GM21390 (cell line): Measurements from ENCODE around the gene RHO.

Source experiments
- ATAC-seq: cut with Tn5 transposase; IDR thresholded peaks from one replicate; pipeline ENCODE4 v1.9.1; 2021; ENCODE audit not compliant: unreplicated experiment

The RHO gene

GRCh38 chr3:129558772-129559564 is 30.5 kb downstream of the RHO start:
- ATAC-seq, result no peak

- ATAC-seq, result no peak
Measured at GRCh38 chr3:129559565-129560079, 31.2 kb downstream of the RHO start.

DNA sequence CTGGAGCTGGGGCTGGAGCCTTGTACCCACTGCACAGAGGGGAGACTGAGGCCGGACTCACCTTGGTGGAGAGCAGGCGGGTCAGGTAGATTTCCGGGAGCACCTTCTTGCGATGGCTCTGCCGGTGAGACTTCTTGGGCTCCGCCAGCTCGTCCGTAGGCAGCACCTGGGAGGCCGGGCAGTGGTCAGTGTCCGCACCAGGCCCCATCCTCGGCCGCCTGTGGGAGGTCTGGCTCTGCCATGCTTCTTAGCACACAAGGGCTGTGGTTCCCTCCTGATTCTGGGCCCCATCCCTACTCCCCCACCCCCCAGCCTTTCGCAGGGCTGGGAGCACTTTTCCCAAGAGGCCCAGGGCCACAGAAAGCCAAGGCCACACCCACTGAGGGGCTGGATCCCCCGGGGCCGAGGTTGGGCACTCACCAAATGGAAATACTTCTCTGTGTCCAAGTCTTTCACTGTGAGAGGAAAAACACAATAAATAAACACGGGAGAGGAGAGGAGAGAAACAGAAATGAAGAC is 31.9 kb downstream of the RHO start:
- no peak for ATAC-seq

GRCh38 chr3:129560911-129561594 is 32.6 kb downstream of the RHO start:
- ATAC-seq, result no peak

GRCh38 chr3:129561619-129562248 is 33.3 kb downstream of the RHO start:
- no peak for ATAC-seq

DNA sequence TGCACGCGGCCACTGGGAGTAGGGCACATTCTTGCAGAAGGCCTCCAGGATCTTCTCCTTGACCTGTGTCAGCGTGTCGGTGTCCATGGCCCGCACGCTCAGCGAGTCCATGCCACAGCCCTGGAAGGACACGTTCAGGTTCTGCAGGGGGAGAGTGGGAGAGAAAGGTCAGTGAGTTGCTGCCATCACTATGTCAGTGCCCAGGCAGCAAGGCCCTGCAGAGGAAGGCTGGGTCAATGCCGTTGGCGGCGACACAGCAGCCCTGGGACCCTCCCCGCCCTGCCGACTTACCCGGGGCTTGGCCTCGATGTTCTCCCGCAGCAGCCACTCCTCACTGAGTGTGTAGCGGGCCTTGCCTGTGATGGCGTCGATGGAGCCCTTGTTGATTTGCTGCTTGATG is 34.4 kb downstream of the RHO start:
- ATAC-seq, result no peak

- ATAC-seq, result no peak
Measured at GRCh38 chr3:129563332-129563731, 34.9 kb downstream of the RHO start.

DNA sequence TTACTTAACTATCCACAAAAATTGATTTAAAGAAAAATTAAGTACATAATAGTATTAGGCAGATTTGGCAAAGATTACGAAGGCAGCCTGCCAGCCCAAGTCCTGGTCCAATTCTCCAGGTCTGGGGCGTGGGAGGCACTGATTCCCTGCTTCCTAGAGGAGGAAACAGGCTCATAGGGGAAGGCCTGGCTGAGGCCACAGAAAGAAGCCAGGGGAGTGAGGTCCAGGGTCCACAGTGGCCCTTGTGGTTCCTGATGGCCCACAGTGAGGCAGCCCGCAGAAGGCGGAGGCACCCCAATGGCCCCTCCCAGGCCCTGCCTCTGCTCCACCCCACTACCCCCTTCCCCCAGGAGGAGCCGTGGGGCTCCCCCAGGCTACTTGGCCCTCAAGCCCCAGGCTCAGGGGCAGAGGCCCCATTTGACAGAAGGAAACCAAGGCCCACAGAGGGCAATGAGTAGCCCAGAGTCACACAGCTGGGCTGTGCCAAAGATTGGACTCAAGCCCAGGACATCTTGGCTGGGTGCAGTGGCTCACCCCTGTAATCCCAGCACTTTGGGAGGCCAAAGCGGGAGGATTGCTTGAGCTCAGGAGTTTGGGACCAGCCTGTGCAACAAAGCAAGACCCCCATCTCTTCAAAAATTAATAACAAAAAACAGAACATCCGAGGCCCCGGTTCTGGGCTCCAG is 35.6 kb downstream of the RHO start:
- ATAC-seq, result no peak

GRCh38 chr3:129564981-129565644 is 36.7 kb downstream of the RHO start:
- no peak for ATAC-seq

DNA sequence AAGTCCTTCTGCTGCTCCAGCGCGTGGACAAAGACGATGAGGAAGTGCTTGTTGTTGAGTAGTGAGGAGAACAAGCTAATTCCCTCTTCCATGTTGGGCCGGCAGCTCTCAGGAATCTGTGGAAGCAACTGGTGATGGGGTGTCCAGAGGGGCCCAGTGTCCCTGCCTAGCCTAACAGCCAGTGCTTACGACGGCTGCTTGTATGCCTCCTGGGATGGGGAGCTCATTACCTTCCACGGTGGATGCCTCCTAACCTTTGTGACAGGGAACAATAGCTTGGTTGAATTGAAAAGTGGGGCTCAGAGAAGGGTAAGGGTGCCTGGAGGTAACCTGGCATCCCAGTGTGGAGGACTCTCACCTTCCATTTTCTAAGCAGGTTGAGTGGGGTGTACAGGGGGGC is 37.5 kb downstream of the RHO start:
- ATAC-seq, result no peak

GRCh38 chr3:129567176-129567705 is 38.8 kb downstream of the RHO start:
- no peak for ATAC-seq

DNA sequence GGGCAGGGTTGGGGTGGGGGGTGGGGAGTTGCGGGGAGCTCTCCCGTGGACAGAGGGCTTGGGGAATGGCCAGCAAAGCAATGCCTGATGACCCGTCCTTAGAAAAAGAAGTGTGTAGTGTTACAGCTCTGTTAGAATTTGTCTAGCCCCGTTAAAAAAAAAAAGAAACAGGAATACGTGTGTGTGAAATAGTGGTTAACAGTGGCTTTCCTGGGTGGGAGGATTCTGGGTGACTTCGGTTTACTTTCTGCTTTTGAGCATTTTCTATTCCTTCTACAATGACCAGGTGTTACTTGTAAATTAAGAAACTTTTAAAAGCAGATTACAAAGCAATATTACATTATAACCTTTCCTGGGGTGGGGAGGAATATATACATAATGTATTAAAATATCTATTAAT is 39.5 kb downstream of the RHO start:
- ATAC-seq, result no peak

DNA sequence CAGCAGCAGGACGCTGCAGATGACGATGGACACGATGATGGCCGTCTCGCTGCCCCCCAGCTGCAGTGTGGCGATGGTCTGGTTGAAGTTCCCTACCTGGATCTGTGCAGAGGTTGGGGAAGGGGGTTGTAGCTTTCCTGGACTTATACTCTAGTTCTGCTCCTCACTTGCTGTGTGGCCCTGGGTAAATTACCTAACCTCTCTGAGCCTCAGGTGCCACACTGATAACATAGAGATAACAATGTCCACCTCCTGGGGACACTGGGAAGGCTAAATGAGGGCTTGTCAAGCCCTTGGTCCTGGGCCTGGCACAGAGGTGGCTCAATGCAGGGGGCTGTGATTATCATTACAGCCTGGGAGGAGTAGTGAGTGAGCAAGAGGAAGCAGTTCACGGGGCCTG is 41.4 kb downstream of the RHO start:
- no peak for ATAC-seq

- no peak for ATAC-seq
Measured at GRCh38 chr3:129571605-129572547, 43.4 kb downstream of the RHO start.

DNA sequence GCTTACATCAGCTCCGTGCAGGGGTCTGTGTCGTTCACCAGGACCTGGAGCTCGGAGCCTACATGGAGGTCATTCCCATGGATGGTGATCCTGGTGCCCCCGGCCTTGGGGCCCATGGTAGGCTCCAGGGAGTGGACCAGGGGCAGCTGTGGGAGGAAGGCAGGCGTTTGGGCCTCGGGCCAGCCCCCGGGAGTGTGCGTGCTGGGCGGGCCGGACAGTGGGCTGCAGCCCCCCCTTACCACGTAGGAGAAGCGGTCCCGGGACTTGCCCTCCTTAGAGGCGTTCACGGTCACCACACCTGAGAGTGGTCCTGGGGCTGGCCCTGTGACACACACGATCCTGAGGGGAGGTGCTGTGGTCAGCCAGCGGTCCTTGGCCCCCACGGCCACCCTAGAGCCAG is 44.2 kb downstream of the RHO start:
- ATAC-seq, result no peak

DNA sequence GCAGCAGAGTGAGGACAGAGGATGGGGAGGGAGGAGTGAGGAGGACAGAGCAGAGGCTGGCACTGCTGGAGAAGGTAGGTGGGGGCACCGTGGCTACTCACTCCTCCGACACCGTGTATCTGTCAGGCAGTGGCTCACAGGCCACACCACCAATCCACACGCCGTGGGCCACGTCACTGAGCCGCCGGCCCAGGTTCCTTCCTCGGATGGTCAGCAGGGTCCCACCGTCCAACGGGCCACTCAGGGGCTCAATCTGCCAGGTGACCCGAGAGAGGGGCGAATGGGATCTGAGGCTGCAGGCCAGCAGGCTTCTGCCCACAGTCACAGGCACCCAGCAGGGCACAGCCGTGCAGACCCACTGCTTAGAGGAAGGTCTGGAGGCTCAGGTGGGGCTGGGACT is 45.1 kb downstream of the RHO start:
- ATAC-seq, result no peak

DNA sequence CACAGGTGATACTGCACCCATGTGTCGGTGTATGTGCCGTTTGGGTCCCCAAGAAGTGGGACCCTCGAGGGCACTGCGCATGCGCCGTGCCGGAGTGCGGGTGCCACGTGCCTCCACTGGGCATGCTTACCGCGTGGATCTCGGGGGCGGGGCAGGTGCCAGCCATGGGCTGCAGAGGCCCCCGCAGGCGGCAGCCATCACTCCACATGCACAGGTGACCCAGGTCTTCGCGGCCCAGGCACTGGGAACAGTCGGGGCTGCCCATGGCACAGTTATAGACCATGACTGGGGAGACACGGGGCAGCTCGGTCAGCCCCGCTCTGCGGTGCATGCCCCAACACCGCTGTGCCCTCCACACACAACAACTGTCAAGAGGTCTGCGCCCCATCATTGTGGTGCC is 45.8 kb downstream of the RHO start:
- no peak for ATAC-seq

DNA sequence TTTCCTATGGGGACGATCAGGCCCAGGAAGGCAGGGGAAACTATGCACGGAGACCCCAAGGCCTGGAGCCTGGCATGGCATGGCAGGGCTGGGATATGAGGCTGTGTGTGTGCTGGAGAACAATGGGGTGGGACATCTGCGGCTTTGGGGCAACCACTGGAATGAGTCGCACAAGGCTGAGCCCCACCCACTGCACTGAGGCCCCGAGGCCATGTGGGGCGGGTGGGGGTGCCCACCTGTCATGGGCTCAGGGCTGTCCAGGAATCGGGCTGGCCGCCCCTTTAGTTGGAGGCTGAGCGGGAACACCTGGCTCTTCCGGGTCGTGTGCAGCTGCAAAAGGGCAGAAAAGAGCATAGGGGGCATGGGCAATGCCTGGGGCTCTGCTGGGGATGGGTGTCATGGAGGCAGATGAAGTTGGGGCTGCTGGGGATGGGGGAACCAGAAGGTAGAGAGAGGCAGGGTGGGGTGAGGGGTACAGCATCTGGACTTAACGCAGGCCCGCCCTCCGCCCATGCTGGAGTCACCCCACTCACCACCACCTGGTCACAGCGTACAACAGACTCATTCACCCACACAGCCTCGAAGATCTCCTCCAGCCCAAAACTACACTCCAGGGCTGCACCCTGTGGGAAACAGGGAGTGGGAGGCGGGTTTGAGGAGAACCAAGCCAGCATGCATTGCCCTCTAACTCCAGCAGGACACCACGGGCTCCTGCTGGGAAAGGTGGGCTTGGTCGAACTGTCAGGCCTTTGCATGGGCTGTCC is 47.0 kb downstream of the RHO start:
- ATAC-seq, result no peak

DNA sequence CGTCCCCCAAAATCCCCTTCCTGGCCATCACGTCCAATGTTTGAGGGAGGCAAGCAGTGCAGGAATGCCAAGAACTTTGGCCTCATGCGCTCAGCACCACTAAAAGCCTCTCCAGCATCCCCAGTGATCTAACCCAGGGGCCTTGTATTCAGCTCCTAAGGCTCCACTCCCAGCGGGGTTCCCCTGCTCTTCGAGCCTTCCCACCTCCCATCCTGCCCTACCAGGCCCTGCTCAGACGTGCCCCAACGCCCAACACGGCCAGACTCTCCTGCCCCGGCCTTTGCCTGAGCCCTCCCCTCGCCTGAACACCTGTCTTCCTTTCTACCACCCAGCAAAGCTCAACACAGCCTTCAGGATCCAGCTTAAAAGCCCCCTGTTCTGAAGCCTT is 47.6 kb downstream of the RHO start:
- ATAC-seq, result no peak
